ENCODE data around the gene SESN1.
"Not testable (repeated sequence)": the region's sequence is repeated elsewhere in the genome, so short reads cannot be mapped to it uniquely, and the experiment has no call there.

The SESN1 gene

DNA sequence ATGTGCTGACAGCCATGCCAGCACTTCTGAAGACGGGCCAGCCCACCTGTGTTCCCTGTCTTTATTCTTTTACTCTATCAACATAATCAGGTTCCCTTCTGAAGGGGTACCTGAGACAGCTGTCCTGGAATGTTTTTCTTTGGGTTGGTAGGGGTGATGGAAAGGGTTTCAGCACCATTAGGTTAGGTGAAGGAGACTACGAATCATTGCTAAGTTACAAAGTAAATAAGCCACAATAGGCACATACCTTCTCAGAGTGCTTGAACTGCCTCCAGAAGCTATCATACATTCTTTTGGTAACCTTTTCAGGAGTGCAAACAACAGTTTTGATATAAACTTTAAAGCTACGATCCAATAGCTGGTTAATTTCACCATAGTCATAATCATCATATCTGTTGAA, 106.3 kb downstream of the SESN1 start:
- H3K36me3 ChIP-seq (ENCODE audit: control insufficient read depth, insufficient read depth, low read length) = no peaks in the 10 kb centered on the region
- no peak overlapping the region for H3K27ac ChIP-seq (ENCODE audit: low read length)
- no peaks in the 10 kb centered on the region for H3K27me3 ChIP-seq (ENCODE audit: control insufficient read depth, insufficient read depth, low read length)
- no peaks in the 10 kb centered on the region for H3K4me1 ChIP-seq (ENCODE audit: control insufficient read depth, insufficient read depth, low read length)
- no peak for DNase-seq (ENCODE audit: low read depth, low spot score)
- WGBS (ENCODE audit: insufficient coverage, insufficient read length) = no CpG with 5 or more reads among the region's 3 CpGs
- no peaks in the 10 kb centered on the region for H3K9me3 ChIP-seq (ENCODE audit: control insufficient read depth, insufficient read depth, low read length)
- no peak overlapping the region for H3K4me3 ChIP-seq (ENCODE audit: low read length)

DNA sequence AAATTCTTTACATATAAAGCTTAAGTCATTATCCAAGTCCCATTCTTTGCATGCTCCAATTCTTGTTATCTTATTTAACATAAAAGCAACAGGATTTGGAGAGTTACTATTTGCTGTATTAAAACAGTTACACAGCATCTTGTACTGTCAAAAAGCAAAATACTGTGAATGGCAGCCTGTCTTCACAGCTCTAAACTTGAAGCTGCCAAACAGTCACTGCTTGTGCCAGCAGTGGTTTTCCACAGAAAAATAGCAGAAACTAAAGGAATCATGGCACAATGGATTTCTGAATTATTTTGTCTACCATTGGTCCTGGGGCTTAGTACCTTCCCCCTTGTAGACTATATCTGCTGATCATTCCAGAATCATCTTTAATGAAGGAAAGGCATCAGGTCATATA, 107.5 kb downstream of the SESN1 start:
- H3K4me3 ChIP-seq (ENCODE audit: low read length) = no peak overlapping the region
- no peaks in the 10 kb centered on the region for H3K36me3 ChIP-seq (ENCODE audit: control insufficient read depth, insufficient read depth, low read length)
- no peak for DNase-seq (ENCODE audit: low read depth, low spot score)
- no peak overlapping the region for H3K27ac ChIP-seq (ENCODE audit: low read length)
- H3K9me3 ChIP-seq (ENCODE audit: control insufficient read depth, insufficient read depth, low read length) = no peaks in the 10 kb centered on the region
- H3K27me3 ChIP-seq (ENCODE audit: control insufficient read depth, insufficient read depth, low read length) = no peaks in the 10 kb centered on the region
- no peaks in the 10 kb centered on the region for H3K4me1 ChIP-seq (ENCODE audit: control insufficient read depth, insufficient read depth, low read length)

DNA sequence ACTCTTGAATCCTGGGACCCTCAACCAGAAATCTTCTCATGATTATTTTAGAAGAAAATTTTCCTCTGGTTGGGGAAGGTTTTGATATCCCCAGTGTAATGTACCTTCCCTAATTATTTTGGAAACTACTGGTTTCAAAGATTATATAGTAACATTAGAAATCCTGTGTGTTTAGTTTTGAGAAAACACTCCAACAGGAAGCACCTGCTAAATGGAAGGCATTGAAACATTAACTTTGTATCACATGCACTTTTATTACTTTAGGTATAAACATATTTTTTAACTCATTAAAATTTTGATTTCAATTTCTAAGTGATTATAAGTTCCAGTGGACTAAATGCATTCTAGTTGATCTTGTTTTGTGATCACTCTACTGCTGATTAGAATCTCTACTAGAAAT, 109.3 kb downstream of the SESN1 start:
- DNase-seq (ENCODE audit: low read depth, low spot score) = no peak
- Histone ChIP-seq H3K4me1 (ENCODE audit: control insufficient read depth, insufficient read depth, low read length) (no peaks in the 10 kb centered on the region), H3K4me3 (ENCODE audit: low read length) (no peak overlapping the region), H3K27me3 (ENCODE audit: control insufficient read depth, insufficient read depth, low read length) (no peaks in the 10 kb centered on the region), H3K9me3 (ENCODE audit: control insufficient read depth, insufficient read depth, low read length) (no peaks in the 10 kb centered on the region), H3K36me3 (ENCODE audit: control insufficient read depth, insufficient read depth, low read length) (no peaks in the 10 kb centered on the region), H3K27ac (ENCODE audit: low read length) (no peak overlapping the region)

DNA sequence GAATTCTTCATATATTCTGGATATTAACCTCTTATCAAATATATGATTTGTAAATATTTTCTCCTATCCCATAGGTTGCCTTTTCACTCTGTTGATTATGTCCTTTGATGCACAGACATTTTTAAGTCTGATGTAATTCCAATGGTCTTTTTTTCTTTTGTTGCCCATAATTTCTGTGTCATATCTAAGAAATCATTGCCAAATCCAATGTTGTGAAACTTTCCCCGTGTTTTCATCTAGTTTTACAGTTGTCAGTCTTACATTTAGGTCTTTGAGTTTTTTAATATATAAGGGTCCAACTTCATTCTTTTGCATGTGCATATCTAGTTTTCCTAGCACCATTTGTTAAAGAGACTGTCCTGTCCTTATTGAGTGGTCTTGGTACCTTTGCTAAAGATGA, 111.5 kb downstream of the SESN1 start:
- no peak for DNase-seq (ENCODE audit: low read depth, low spot score)
- Histone ChIP-seq H3K4me3 (ENCODE audit: low read length) (no peak overlapping the region), H3K27me3 (ENCODE audit: control insufficient read depth, insufficient read depth, low read length) (no peaks in the 10 kb centered on the region), H3K9me3 (ENCODE audit: control insufficient read depth, insufficient read depth, low read length) (no peaks in the 10 kb centered on the region), H3K36me3 (ENCODE audit: control insufficient read depth, insufficient read depth, low read length) (no peaks in the 10 kb centered on the region), H3K4me1 (ENCODE audit: control insufficient read depth, insufficient read depth, low read length) (no peaks in the 10 kb centered on the region), H3K27ac (ENCODE audit: low read length) (no peak overlapping the region)
- WGBS (ENCODE audit: insufficient coverage, insufficient read length) = no CpG with 5 or more reads among the region's 1 CpG

DNA sequence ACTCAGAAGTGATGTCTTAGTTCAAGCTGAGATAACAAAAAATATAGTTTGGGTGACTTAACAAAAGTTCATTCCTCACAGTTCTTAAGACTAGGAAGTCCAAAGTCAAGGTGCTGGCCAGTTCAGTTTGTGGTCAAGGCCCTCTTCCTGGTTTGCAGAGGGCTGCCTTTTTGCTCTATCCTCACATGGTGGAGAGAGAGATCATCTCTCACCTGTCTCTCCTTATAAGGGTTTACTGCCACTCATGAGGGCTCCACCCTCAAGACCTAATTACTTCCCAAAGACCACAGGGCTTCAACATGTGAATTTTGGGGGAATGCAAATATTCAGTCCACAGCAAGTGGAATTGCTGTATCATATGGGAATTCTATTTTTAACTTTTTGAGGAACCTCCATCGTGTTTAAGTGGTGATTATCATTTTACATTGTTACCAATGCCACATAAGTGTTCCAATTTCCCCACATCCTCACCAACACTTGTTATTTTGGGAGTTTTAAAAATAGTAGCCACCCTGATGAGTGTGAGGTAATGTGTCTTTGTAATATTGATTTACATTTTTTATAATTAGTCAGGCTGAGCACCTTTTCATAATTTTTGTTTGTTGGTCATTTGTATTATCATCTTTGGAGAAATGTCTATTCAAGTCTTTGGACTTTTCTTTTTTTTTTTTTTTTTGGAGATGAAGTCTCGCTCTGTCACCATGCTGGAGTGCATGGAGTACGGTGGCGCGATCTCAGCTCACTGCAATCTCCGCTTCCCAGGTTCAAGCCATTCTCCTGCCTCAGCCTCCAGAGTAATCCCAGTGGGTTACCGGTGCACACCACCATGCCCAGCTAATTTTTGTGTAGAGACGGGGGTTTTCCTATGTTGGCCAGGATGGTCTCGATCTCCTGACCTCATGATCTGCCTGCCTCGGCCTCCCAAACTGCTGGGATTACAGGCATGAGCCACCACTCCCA, 112.2 kb downstream of the SESN1 start:
- WGBS (ENCODE audit: insufficient coverage, insufficient read length) = no CpG with 5 or more reads among the region's 10 CpGs
- Histone ChIP-seq H3K4me3 (ENCODE audit: low read length) (no peak overlapping the region), H3K9me3 (ENCODE audit: control insufficient read depth, insufficient read depth, low read length) (no peaks in the 10 kb centered on the region), H3K4me1 (ENCODE audit: control insufficient read depth, insufficient read depth, low read length) (no peaks in the 10 kb centered on the region), H3K27ac (ENCODE audit: low read length) (no peak overlapping the region), H3K27me3 (ENCODE audit: control insufficient read depth, insufficient read depth, low read length) (no peaks in the 10 kb centered on the region), H3K36me3 (ENCODE audit: control insufficient read depth, insufficient read depth, low read length) (no peaks in the 10 kb centered on the region)
- no peak for DNase-seq (ENCODE audit: low read depth, low spot score)

DNA sequence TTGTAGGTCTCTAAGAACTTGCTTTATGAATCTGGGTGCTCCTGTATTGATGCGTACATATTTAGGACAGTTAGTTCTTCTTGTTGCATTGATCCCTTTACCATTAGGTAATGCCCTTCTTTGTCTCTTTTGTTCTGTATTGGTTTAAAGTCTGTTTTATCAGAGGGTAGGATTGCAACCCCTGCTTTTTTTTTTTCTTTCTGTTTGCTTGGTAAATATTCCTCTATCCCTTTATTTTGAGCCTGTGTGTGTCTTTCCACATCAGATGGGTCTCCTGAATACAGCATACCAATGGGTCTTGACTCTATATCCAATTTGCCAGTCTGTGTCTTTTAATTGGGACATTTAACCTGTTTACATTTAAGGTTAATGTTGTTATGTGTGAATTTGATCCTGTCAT, 116.0 kb downstream of the SESN1 start:
- not testable (repeated sequence) for H3K4me3 ChIP-seq (ENCODE audit: low read length); H3K27me3 ChIP-seq (ENCODE audit: control insufficient read depth, insufficient read depth, low read length); H3K27ac ChIP-seq (ENCODE audit: low read length); H3K9me3 ChIP-seq (ENCODE audit: control insufficient read depth, insufficient read depth, low read length); H3K36me3 ChIP-seq (ENCODE audit: control insufficient read depth, insufficient read depth, low read length); H3K4me1 ChIP-seq (ENCODE audit: control insufficient read depth, insufficient read depth, low read length); DNase-seq (ENCODE audit: low read depth, low spot score)
- no CpG with 5 or more reads among the region's 1 CpG for WGBS (ENCODE audit: insufficient coverage, insufficient read length)

DNA sequence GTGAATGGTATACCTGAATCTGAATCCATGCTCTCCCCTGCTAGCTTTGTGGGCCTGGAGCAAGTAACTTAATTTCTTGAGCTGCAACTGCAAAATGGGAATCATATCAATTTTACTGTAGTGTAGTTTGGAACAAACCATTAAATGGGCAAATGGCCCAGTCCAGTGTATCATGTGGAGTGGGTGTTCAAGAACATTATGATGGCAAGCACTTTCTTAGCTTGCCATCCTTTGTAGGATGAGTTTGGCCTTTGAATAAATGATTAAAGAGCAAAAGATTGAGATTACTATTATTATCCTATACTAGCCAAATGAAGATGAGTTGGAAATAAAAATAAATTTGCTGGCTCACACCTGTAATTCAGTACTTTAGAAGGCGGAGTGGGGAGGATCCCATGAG, 120.4 kb downstream of the SESN1 start:
- DNase-seq (ENCODE audit: low read depth, low spot score) = no peak
- WGBS (ENCODE audit: insufficient coverage, insufficient read length) = no CpG with 5 or more reads among the region's 1 CpG
- H3K27ac ChIP-seq (ENCODE audit: low read length) = no peak overlapping the region
- H3K4me3 ChIP-seq (ENCODE audit: low read length) = no peak overlapping the region
- H3K27me3 ChIP-seq (ENCODE audit: control insufficient read depth, insufficient read depth, low read length) = no peaks in the 10 kb centered on the region
- H3K4me1 ChIP-seq (ENCODE audit: control insufficient read depth, insufficient read depth, low read length) = no peaks in the 10 kb centered on the region
- no peaks in the 10 kb centered on the region for H3K36me3 ChIP-seq (ENCODE audit: control insufficient read depth, insufficient read depth, low read length)
- no peaks in the 10 kb centered on the region for H3K9me3 ChIP-seq (ENCODE audit: control insufficient read depth, insufficient read depth, low read length)

DNA sequence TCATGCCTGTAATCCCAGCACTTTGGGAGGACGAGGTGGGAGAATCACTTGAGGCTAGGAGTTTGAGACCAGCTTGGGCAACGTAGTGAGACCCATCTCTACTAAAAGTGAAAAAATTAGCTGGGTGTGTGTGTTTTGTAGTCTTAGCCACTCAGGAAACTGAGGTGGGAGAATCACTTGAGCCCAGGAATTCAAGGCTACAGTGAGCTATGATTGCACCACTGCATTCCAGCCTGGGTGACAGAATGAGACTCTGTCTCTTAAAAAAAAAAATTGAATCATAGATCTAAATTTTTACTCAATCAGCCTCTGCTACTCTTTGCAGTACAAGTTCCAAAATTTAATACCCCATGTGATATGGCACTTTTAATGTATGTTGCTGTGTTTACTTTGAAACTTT, 124.9 kb downstream of the SESN1 start:
- no CpG with 5 or more reads among the region's 2 CpGs for WGBS (ENCODE audit: insufficient coverage, insufficient read length)
- no peak for DNase-seq (ENCODE audit: low read depth, low spot score)
- Histone ChIP-seq H3K4me3 (ENCODE audit: low read length) (no peak overlapping the region), H3K27ac (ENCODE audit: low read length) (no peak overlapping the region), H3K36me3 (ENCODE audit: control insufficient read depth, insufficient read depth, low read length) (no peaks in the 10 kb centered on the region), H3K27me3 (ENCODE audit: control insufficient read depth, insufficient read depth, low read length) (no peaks in the 10 kb centered on the region), H3K9me3 (ENCODE audit: control insufficient read depth, insufficient read depth, low read length) (no peaks in the 10 kb centered on the region), H3K4me1 (ENCODE audit: control insufficient read depth, insufficient read depth, low read length) (peaks cover 5% of the 10 kb centered on the region)

DNA sequence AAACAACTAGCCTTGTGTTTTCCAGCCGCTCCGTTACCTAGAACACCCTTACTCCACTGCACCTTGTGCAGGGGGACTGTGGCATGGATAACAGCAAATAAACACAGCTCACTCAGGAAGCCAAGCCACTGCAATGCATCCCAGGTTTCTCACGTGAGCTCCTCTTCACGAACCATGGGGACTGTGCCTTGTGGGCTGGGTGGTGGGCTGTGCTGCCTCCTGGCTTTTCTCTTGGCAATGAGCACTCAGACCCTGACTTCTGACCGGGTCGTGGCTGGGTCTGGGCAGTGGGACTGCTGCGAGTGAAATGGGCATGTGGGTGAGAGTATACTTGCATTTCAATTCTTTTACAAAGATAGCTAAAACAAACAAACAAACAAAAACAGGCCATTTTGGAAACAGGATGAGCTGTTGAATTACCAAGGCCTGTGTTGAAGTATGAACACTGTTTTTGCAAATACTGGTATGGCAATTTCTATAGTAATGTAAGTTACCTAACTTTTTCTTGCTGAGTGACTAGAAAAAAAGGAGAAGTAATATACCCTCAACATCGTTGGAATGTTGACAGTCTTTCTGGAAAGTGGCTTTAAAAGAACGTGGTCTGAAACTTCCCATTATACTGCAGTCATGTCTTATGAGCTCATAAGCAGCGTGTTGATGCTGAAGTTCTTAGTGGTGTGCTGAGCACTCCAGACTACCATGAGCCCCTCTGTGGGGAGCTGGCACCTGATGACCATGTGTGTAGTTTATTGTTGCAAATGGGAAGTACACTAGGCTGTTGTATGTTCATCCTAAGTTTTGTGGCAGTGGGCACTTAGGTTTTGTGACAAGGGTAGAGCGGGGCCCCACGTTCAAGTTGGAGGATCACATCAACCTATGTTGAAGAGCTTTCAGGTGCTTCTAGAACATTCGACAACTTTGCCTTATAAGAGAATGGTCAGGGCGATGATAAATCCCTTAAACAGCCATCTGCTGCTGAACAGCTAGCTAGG, 126.0 kb downstream of the SESN1 start:
- Histone ChIP-seq H3K27me3 (ENCODE audit: control insufficient read depth, insufficient read depth, low read length) (no peaks in the 10 kb centered on the region), H3K9me3 (ENCODE audit: control insufficient read depth, insufficient read depth, low read length) (no peaks in the 10 kb centered on the region), H3K27ac (ENCODE audit: low read length) (no peak overlapping the region), H3K4me1 (ENCODE audit: control insufficient read depth, insufficient read depth, low read length) (peaks cover 5% of the 10 kb centered on the region), H3K4me3 (ENCODE audit: low read length) (no peak overlapping the region), H3K36me3 (ENCODE audit: control insufficient read depth, insufficient read depth, low read length) (no peaks in the 10 kb centered on the region)
- no CpG with 5 or more reads among the region's 14 CpGs for WGBS (ENCODE audit: insufficient coverage, insufficient read length)
- DNase-seq (ENCODE audit: low read depth, low spot score) = no peak

DNA sequence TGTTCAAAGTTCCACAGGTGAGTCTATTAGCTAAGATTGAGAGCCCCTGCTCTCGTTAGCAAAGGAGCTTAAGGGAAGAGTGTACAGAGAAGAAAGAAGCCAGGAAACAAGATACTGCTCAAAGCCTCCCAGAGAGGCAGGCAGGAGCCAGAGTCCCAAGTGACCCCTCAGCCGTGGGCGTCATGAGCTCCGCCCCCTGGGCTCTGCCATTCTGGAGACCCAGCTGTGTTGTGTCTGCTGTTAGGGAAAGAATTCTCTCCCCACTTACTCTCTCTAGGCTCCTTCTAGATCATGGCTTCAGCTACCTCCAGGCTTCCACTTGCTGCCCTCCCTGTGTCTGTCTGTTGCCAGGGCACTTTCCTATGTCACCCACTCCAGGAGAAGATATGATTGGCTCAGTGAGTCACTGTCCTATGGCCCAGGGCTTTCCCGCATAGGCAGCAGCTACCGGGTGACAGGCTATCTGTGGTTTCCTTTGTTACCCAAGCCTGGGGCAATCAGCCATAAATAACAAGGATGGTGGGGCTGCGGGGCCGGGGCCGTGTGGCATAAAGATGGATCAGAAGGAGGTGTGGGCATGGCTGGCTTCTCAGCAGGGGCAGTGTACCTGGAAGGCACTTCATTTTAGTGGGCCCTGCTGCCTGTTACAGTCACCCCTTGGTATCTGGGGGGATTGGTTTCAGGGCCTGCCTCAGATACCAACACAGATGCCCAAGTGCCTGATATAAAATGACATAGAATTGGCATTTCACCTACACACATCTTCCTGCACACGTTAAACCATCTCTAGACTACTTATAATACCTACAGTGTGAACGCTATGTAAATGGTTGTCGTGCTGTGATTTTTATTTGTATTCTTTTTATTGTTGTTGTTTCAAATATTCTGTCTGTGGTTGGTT, 127.5 kb downstream of the SESN1 start:
- H3K9me3 ChIP-seq (ENCODE audit: control insufficient read depth, insufficient read depth, low read length) = no peaks in the 10 kb centered on the region
- no peak for DNase-seq (ENCODE audit: low read depth, low spot score)
- H3K36me3 ChIP-seq (ENCODE audit: control insufficient read depth, insufficient read depth, low read length) = no peaks in the 10 kb centered on the region
- no peaks in the 10 kb centered on the region for H3K27me3 ChIP-seq (ENCODE audit: control insufficient read depth, insufficient read depth, low read length)
- no peak overlapping the region for H3K27ac ChIP-seq (ENCODE audit: low read length)
- no peak overlapping the region for H3K4me3 ChIP-seq (ENCODE audit: low read length)
- peaks cover 5% of the 10 kb centered on the region for H3K4me1 ChIP-seq (ENCODE audit: control insufficient read depth, insufficient read depth, low read length)
- WGBS (ENCODE audit: insufficient coverage, insufficient read length) = no CpG with 5 or more reads among the region's 12 CpGs

Data from iPS DF 6.9 (cell line).